SH-SY5Y (cell line): ENCODE data around the gene RETNLB.

Source experiments
- GATA2 ChIP-seq: IDR thresholded peaks from 2 replicates; pipeline ENCODE4 v1.6.1; 2011; ENCODE audit warnings: mild to moderate bottlenecking, low read depth, low read length
- GATA3 ChIP-seq: IDR thresholded peaks from 2 replicates; pipeline ENCODE4 v1.6.1; 2011; ENCODE audit warnings: low read depth, mild to moderate bottlenecking, low read length, moderate library complexity

GRCh38 chr3:108775649-108776048, 18.4 kb upstream of the RETNLB start:
- TF ChIP-seq GATA3: no peak
- TF ChIP-seq GATA2: no peak
